NCI-H2227 treated with DMSO at 0.1 percent for 48 hours (cell line): ENCODE results near the gene PHF21B.
"Not testable (repeated sequence)": the region's sequence is repeated elsewhere in the genome, so short reads cannot be mapped to it uniquely, and the experiment has no call there.

Source experiments
- DNase-seq: peaks from one replicate; lab custom pipeline; 2025; lab: John Stamatoyannopoulos, UW

PHF21B gene

DNA sequence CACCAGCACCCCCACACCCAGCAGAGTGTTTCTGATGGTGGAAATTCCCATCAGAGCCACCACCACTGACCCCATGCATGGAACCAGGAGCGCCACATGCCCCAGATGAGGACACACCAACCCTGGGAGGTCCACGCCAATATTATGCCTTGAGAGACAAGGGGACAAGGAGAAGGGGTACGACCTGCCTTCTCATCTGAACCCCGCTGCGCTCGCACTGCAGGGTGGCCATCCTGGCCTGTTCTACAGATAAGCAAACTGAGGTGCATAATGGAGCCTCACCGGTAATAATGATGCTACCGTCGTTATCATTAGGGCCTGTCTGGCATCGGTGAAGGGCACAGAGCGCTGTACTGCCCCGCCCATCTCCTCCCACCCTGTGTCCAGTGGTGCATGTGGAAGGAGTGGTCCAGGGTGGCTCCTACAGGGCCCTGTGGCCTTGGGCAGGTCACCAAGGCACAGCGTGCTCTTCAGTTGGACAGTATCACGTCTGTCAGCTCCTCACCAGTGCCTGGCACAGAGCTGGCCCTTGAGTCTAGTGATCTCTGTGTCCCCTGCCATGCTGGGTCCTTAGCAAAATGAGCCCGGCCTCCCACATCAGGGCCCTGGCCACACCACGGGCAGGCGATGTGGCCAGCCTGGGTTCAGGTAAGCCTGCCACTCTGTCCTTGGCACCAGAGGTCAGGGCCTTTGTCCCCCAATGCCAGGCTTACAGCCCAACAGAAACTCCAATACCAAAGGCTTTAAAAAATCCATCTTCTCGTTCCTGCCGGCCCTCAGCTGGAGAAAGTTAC, 92.2 kb downstream of the PHF21B start:
- DNase-seq, result no peak

GRCh38 chr22:44916281-44917231, 93.2 kb downstream of the PHF21B start:
- DNase-seq, result no peak

DNA sequence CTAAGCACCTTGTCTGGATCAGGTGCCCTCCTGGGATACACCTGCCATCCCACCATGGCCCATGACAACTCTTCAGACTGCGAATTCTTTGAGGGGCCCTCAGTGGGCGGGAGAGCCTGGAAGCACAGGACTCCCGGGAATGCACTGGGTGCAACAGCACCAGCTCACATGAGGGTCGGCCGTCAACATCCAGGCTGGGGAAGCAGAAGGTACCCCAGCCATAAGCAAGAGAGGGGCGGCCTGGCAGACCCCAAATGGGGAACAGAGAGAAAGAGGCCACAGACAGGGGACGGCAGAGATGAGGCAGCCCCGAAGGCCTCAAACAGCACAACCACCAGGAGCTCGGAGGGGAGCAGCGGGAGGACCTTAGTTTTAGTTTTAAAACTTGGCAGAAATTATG, 94.4 kb downstream of the PHF21B start:
- DNase-seq, result no peak

- DNase-seq, result no peak
Observed at GRCh38 chr22:44914026-44914721, 95.6 kb downstream of the PHF21B start.

DNA sequence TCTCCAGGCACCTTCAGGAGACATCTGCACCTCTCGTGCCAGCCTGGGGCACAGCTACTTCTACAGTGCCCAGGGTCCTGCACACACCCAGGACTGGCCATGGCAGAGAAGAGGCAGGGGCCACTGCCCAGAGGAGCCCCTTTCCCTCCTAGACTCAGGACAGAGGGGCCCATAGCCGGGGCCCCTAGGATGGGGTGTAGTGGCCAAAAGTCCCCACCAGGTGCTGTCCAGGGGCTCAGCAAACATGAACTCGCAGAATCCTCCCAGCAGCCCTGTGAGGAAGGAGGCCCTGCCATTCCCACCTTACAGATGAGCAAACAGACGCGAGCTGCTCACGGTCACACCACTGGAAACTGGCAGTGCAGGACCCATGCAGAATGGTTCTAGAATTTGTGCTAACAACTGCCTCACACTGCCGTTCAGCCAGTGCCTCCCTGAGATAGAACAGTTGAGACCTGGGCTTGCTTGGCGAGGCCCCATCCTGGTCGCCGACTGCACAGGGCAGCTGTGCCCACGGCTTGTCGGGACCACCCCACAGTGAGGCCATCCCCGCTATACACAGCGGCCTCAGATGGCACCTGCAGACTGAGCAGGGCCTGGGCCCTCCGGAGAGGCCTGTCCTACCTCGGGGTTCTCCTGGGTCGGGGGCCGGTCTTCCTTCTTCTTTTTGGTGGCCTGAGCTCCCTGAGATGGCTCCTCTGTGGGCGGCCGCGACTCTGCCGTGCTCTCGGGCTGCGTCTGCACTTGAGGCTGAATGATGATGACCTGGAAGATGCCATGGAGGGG, 96.4 kb downstream of the PHF21B start:
- DNase-seq, result no peak

GRCh38 chr22:44909241-44909640, 100.6 kb downstream of the PHF21B start:
- DNase-seq, result no peak

DNA sequence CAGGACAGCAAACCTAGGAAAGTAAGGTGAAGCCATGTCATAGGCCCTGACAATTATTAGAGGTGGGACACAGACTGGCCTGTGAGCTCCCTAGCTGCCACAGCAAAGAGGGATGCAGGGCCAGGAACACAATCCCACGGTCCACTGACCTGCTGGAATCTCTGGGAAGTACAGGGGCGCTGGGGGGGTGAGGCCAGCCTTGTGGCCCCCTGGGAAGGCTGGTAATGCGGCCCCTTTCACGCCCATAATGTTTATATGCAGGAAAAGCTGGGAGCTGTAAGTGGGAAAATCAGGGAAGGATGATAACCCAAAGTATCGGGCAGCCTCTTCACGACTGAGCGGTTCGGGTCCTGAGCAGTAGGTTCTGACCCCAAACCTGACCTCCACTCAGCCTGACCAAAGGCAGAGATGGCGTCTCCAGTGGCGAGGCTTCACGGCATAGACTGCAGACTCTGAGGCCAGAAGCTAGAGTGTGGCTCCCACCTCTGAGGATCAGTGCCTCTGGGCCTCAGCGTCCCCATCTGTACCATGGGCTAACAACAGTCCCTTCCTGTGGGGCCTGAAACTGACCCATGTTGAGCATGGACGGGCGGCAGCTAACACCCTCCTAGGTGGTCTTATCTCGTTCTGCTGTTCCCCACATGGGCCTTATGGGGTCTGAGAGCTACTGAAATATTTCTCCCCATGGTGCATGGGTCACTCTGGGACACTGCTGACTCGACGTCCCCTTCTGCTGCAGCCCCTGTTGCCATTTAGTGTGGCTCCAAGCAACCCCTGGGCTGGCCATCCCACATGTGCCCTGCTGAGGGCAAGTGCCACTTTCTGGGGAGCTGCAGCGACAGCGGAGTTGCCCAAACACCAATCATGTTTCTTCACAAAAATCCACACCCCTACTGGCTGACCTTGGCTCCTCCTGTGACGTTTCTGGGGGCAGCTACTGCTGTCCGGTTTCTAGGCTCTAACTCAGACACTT, 101.8 kb downstream of the PHF21B start:
- no peak for DNase-seq

DNA sequence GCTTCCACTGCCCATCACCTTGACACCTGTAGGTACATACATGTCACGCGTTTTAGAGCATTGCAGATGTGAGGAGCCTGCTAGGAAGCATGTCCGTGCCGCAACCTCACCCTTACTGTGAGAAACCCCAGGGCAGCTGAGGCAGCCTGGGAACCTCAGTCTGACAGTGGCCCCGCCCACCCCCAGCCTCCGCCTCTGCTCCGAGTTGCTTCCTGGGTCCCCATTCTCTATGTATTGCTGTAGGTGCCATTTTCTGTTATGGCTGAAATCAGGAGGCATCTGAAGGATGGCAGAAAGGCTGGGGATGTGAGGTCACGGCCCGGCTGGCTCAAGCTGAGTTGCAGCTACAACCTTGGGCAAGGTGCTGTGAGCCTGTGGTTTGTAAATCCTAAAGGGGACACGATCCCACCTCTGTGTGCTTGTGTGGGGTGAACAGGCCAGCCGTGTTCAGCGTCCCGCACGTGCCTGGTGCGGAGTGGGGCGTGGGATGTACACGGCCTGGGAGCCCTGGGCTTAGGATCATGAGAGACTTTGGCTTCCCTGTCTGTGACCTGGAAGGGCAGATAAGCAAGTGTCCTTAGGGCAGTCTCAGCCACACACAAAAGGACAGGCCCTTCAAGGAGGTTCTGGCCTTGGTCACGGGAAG, 102.7 kb downstream of the PHF21B start:
- no peak for DNase-seq

- DNase-seq, result no peak
Observed at GRCh38 chr22:44906248-44906936, 103.4 kb downstream of the PHF21B start.

DNA sequence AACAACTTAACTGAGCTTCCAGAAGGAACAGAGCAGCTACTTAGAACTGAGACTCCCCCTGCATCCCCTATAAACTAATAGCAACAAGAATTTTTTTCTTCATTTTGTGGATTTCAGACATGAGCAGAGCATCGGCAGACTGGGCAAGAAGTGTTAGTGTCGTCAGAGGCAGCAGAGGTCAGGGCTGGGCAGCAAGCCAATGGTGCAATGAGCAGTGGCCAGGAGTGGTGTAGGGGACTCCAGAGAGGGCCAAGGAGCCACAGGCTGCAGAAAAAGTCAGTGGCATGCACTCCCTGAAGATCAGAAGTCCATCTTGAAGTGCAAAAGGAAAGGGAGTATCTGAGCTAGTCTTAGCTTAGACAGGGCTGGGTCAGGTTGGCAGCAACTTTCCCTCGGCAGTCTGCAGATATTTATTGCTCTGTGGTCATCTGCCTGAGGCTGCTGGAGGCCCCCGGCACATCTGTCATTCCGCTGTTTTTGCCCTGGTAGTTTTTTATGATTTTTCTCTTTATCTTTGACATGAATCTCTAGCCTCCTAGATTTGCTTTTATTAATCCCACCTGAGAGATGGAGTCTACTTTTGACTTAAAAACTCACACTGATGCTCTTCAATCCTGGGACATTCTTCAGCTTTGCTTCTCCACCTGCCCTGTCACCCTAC, 105.2 kb downstream of the PHF21B start:
- DNase-seq, result not testable (repeated sequence)

GRCh38 chr22:44903164-44903563, 106.6 kb downstream of the PHF21B start:
- DNase-seq, result not testable (repeated sequence)

DNA sequence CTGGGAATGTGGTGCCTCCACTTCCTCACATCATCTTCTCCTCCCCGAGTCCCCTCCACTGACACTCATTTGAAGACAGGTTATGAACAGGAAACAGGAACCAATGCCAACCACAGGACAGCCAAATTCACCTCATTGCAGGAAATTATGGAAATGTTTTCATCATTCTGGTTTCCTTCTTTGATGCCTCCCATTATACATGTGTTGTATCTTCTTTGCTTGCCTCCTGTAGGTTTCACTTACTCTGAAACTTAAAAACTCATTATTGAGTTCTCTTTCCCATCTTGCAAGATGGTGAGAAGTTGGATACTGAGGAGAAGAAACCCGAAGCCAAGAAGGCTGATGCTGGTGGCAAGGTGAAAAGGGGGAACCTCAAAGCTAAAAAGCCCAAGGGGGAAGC, 108.5 kb downstream of the PHF21B start:
- no peak for DNase-seq

- DNase-seq, result no peak
Observed at GRCh38 chr22:44898236-44898635, 111.6 kb downstream of the PHF21B start.

GRCh38 chr22:44895296-44896055, 114.3 kb downstream of the PHF21B start:
- no peak for DNase-seq

GRCh38 chr22:44894782-44895181, 115.0 kb downstream of the PHF21B start:
- DNase-seq, result no peak

- no peak for DNase-seq
Observed at GRCh38 chr22:44894321-44894720, 115.5 kb downstream of the PHF21B start.

DNA sequence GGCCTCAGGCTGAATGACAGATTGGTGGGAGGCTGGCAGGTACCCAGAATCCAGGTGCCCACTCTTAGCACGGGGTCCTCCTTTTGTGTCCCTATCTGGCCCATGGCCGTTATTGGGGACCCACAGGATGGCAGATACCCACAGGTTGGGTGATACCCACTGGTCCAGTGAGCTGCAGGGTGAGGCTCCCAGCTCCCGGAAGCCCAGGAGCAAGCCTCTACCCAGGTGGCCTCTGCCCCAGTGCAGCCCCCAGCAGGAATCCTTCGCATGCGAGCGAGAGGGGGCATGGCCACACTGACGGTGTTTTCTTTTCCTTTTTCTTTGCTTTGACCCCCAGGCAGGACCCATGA, 116.1 kb downstream of the PHF21B start:
- no peak for DNase-seq
